Ureter (tissue), 1 donor: ENCODE results near the gene B3GNT5. TPM values are rescaled to one million over a fixed set of nuclear protein-coding genes. Genes with fewer than 3 reads are reported as not detected.

ENCODE experiments used
- DNase-seq: peaks from one replicate; pipeline ENCODE4 v3.0.0-alpha.2; 2020; ENCODE audit warnings: low spot score
- total RNA-seq: library from RNA; stranded (reverse); gene quantifications from one replicate; pipeline ENCODE4 v1.2.4, GENCODE V29; 2023
- donor health status: DM: yes; HTN: yes; CAD: no.

Gene B3GNT5
- total RNA-seq, 1 donor from 2014 or later: 20.3 TPM

GRCh38 chr3:183230826-183231225 is 22.2 kb upstream of the B3GNT5 start:
- no peak for DNase-seq

GRCh38 chr3:183233966-183234365 is 19.1 kb upstream of the B3GNT5 start:
- no peak for DNase-seq

- DNase-seq: no peak
Measured at GRCh38 chr3:183239046-183239445, 14.0 kb upstream of the B3GNT5 start.

GRCh38 chr3:183242431-183242830 is 10.6 kb upstream of the B3GNT5 start:
- peak; percentile 26 for DNase-seq

GRCh38 chr3:183244219-183244618 is 8.8 kb upstream of the B3GNT5 start:
- peak; percentile 41 for DNase-seq

GRCh38 chr3:183244981-183245476 is 8.0 kb upstream of the B3GNT5 start:
- no peak for DNase-seq

- peak; percentile 12 for DNase-seq
Measured at GRCh38 chr3:183247011-183247589, 6.0 kb upstream of the B3GNT5 start.

- DNase-seq: no peak
Measured at GRCh38 chr3:183249006-183249718, 3.9 kb upstream of the B3GNT5 start.

GRCh38 chr3:183252118-183252782 is 803 bp upstream of the B3GNT5 start:
- DNase-seq: no peak

- DNase-seq: peak; percentile 74
Measured at GRCh38 chr3:183253528-183254486, 754 bp downstream of the B3GNT5 start.

GRCh38 chr3:183254487-183255347 is 1.7 kb downstream of the B3GNT5 start:
- no peak for DNase-seq

GRCh38 chr3:183255348-183255730 is 2.3 kb downstream of the B3GNT5 start:
- DNase-seq: no peak

- DNase-seq: no peak
Measured at GRCh38 chr3:183259087-183259486, 6.0 kb downstream of the B3GNT5 start.

- DNase-seq: no peak
Measured at GRCh38 chr3:183259621-183260020, 6.6 kb downstream of the B3GNT5 start.

- DNase-seq: no peak
Measured at GRCh38 chr3:183260167-183260904, 7.3 kb downstream of the B3GNT5 start.

- DNase-seq: no peak
Measured at GRCh38 chr3:183261151-183261724, 8.2 kb downstream of the B3GNT5 start.

GRCh38 chr3:183262875-183263378 is 9.9 kb downstream of the B3GNT5 start:
- no peak for DNase-seq

- no peak for DNase-seq
Measured at GRCh38 chr3:183264268-183264667, 11.2 kb downstream of the B3GNT5 start.

- no peak for DNase-seq
Measured at GRCh38 chr3:183265157-183265642, 12.1 kb downstream of the B3GNT5 start.
